GM11168 (cell line): ENCODE results near the gene SEC23IP.
"Not testable (repeated sequence)": the region's sequence is repeated elsewhere in the genome, so short reads cannot be mapped to it uniquely, and the experiment has no call there.

Experiments
- in situ Hi-C: fragments of 300-500 bp; cut with MboI; formaldehyde crosslinking; loops from one replicate; pipeline ENCODE4 v1.12.0; 2022; ENCODE audit warnings: low sequenced_read_pairs; ENCODE audit not compliant: unreplicated experiment

SEC23IP gene

DNA sequence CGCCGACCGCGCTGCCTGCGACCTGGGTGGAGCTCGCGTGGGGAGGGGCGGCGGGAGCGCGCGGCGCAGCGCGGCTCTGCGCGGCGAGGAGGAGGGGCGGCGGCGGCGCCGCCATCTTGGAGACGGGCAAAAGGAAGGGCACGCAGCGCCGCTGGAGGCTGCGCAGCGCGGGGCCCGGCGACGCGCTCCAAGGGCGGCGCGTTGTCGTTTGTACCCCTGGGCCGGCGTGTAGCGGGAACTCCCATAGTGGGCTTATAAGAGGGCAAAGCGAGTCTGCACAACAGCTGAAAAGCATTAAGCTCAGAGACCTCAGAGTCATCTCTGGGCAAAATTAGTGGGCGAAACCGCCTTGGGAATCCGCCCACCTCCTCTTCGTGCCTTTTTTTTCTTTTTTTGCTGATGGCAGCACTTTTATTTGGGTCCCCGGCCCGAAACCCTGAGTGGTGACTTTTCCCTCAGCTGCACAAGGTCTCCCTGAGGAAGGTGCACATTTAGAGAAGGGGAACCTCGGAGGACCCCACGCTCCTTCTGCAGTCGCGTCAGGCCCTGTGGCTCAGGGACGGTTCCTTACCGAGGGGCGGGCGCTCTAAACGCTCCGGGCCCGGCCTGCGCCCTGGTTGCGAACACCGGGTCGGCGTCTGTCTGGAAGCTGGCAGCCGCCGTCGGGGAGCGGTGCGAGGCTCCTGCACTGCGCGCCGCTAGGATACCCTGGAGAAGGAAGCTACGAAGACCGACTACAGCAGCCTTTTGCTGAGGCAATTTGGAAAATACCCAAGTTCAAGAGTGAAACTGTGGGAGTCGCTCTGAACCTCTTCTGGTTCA is 19.5 kb upstream of the SEC23IP start:
- in situ Hi-C loops: no loop called here

DNA sequence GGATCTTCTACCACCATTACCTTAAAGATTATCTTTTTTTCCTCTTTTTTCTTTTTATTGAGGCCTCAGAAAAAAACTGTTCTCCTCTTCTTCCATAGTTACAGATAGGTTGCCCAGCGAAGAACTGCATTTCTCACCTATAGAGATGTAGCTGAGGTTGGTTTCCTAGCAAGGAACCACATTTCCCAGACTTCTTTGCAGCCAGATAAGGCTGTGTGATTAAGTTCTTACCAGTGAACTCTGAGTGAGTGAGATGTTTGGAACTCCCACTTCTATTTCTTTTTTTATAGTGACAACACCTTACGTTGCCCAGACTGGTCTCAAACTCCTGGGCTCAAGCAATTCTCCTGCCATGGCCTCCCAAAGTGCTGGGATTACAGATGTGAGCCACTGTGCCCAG is 14.0 kb upstream of the SEC23IP start:
- in situ Hi-C loops: no loop called here

GRCh38 chr10:119883901-119884611 is 8.5 kb upstream of the SEC23IP start:
- in situ Hi-C loops: not testable (repeated sequence)

DNA sequence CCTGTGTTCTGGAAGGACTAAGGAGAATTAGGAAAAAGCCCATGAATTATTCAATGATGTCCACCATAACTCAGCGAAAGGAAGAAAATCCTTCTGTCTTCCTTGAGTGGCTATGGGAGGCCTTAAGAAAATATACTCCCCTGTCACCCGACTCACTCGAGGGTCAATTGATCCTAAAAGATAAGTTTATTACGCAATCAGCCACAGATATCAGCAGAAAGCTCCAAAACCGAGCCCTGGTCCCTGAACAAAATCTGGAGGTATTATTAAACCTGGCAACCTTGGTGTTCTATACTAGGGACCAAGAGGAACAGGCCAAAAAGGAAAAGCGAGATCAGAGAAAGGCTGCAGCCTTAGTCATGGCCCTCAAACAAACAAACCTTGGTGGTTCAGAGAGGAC is 6.5 kb upstream of the SEC23IP start:
- in situ Hi-C loops: not testable (repeated sequence)

DNA sequence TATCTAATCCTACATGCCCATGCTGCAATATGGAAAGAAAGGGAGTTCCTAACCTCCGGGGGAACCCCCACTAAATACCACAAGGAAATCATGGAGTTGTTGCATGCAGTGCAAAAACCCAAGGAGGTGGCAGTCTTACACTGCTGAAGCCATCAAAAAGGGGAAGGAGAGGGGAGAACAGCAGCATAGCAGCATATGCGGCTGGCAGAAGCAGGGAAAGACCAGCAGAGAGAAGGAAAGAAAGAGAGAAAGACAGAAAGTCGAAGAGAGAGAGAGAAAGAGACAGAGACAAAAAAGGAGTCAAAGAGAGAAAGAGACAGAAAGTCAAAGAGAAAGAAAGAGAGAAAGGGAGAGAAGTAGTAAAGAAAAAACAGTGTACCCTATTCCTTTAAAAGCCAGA is 3.8 kb upstream of the SEC23IP start:
- in situ Hi-C loops: not testable (repeated sequence)

GRCh38 chr10:119889201-119889600 is 3.3 kb upstream of the SEC23IP start:
- in situ Hi-C loops: not testable (repeated sequence)

DNA sequence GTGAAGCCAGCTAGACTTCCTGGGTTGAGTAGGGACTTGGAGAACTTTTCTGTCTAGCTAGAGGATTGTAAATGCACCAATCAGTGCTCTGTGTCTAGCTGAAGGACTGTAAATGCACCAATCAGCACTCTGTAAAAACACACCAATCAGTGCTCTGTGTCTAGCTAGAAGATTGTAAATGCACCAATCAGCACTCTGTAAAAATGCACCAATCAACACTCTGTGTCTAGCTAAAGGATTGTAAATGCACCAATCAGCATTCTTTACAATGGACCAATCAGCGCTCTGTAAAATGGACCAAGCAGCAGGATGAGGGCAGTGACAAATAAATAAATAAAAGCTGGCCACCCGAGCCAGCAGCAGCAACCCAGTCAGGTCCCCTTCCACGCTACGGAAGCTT is 2.2 kb upstream of the SEC23IP start:
- in situ Hi-C loops: not testable (repeated sequence)

DNA sequence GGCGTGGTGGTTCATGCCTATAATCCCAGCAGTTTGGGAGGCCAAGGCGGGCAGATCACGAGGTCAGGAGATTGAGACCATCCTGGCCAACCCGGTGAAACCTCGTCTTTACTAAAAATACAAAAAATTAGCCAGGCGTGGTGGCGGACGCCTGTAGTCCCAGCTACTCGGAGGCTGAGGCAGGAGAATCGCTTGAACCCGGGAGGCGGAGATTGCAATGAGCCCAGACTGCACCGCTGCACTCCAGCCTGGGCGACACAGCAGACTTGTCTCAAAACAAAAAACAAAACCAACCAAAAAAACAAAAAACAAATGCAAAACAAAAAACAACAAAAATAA is 712 bp upstream of the SEC23IP start:
- in situ Hi-C loops: not testable (repeated sequence)

GRCh38 chr10:119893074-119893473 is 544 bp downstream of the SEC23IP start:
- in situ Hi-C loops: no loop called here

DNA sequence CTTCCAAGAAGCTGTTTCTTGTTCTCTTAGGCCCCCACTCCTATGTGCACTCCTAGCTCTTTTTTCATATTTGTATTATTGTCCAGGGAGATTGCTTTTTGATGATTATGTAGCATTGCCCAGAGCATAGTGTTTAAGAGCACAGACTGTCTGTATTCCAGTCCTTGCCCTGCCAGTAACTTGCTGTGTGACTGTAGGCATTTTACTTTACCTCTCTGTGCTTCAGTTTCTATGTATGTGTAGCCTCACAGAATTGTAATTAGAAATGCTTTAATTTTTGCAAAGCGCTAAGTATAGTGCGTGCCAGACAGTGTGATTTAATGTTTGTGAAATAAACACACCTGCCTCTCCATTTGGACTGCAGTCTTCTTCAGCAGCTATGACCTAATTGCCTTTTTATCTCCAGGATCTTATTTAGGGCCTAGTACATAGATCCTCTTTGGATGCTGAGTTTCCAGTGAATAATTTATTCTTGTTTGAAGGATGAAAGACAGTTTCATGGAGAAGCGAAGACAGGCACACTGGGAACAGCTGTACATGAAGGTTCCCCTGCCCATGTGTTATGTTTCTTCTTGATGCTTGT is 1.4 kb downstream of the SEC23IP start:
- in situ Hi-C loops: no loop called here

DNA sequence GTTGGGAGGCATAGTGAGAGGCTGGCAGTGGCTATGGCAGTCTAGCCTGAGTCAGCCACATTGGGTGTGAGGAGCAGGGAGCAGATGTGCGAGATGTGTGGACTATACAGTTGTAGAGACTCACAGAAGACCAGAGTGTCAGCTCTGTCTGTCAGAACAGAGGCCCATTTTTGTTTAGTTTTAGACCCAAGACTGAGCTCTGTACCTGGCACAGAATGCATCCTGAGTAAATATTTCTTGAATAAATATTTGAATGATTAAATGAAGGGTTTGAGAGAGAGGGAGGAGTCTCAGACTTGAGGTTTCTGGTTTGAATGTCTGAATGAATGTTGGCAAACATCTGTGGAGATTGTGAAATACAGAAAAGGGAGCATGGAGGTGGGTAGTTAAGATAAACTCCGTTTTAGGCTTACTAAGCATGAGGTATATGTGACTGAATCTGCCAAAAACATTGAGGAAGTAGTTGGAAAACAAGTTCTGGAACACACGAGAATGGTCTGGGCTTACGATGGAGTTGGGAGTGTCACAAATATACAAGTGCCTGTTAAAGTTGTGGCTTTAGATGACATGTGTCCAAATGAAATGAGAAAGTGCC is 3.6 kb downstream of the SEC23IP start:
- in situ Hi-C loops: no loop called here

DNA sequence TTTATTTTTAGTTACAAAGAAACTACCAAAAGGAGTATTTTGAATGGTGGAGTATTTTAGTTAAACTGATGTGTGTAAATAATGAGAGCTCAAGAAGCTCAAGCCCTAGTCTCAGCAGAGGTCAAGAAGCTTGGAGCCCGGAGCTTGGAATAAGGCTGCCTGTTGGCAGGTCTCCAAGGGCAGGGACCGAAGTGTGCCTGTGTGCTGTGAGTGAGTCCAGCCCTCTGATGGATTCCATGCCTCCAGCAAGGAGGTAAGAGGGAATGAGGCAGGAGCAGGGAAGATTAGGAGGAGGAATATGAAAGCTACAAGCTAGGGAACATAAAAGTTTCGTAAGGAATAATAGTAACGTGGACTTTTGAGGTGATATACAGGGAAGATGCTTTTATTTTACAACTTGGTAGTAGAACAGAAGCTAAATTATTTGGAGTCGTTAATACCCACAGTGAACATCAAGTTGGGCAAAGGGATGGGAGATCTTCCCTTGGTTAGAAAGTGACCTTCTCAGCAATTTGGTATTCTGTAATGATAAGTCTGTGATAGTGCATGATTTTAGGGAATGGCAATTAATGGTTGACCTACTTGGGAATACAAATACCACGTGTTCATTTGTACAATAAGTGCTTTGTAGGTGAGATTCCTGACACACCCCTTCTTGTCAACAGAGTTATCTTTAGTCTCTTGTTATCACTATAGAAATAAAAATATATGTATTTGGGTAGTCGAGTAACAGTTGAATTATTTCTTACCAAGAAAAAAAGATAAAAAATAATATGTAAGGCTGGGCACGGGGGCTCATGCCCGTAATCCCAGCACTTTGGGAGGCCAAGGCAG is 4.6 kb downstream of the SEC23IP start:
- in situ Hi-C loops: no loop called here

- in situ Hi-C loops: no loop called here
Observed at GRCh38 chr10:119898577-119898976, 6.0 kb downstream of the SEC23IP start.

DNA sequence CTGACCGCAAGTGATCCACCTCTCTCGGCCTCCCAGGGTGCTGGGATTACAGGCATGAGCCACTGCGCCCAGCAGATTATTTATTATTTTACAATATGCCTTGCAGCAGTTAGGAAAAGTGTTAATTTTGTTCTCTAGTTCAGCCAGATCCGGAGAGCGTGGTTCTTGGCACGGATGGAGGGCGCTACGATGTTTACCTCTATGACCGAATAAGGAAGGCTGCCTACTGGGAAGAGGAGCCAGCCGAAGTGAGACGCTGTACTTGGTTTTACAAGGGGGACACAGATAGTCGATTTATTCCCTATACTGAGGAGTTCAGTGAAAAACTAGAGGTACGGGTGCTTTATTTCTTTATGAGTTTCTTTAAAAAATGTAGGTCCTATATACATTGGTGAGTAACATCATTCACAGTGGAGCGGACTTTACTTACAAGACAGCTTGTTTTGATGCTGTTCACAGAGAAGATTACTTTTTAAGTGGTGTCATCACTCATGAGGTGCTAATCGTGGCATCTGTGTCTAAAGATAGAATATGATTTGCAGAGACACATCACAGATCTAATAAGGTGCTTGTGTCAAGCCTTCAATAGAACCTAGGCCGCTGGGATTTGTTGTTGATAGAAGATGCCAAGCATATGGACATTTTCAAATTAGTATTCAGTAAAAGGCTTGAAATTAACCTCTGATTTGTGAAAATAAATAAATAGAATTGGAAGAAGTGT is 11.6 kb downstream of the SEC23IP start:
- in situ Hi-C loops: no loop called here

DNA sequence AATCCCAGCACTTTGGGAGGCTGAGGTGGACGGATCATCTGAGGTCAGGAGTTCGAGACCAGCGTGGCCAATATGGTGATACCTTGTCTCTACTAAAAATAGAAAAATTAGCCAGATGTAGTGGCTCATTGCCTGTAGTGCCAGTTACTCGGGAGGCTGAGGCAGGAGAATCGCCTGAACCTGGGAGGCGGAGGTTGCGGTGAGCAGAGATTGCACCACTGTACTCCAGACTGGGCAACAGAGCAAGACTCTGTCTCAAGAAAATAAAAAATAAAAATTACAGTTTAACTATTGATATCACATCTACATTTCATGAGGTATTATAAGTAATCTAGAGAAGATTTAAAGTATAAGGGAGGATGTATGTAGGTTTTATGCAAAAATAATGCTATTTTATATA is 15.2 kb downstream of the SEC23IP start:
- in situ Hi-C loops: not testable (repeated sequence)

- in situ Hi-C loops: no loop called here
Observed at GRCh38 chr10:119908166-119908565, 15.6 kb downstream of the SEC23IP start.

- in situ Hi-C loops: no loop called here
Observed at GRCh38 chr10:119910689-119911088, 18.2 kb downstream of the SEC23IP start.

DNA sequence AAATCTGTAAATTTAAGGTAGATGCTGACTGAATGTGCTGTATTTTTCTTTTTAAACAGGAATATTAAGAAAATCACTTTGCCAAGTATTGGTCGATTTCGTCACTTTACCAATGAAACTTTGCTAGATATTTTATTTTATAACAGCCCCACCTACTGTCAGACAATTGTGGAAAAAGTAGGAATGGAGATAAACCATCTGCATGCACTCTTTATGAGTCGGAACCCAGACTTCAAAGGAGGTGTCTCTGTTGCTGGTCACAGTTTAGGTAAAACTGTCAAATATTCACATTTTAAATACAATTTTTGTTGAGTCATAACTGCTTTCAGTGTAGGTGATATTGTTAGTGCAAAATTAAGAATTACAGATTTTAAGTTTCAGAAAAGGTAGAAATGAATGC is 25.2 kb downstream of the SEC23IP start:
- in situ Hi-C loops: no loop called here

- in situ Hi-C loops: no loop called here
Observed at GRCh38 chr10:119919271-119919670, 26.7 kb downstream of the SEC23IP start.

DNA sequence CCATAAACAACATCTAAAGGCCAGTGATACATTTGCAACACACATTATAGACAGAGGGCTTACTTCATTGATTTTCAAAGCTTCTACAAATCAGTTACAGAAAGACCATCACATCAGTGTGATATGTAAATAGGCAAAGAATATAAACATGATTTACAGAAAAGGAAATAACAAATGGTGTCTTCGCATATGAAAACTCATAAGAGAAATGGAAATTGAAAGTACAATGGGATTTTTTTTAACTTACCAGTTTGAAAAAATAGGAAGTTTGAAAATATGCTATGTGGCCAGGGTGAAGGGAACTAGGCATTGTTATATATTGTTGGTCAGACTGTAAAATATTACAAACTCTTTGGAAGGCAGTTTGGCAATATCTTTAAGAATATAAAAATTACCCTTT is 27.3 kb downstream of the SEC23IP start:
- in situ Hi-C loops: no loop called here
